Left lobe of liver (tissue), 1 donor: Measurements from ENCODE around the gene LIN52. TPM values are rescaled to one million over a fixed set of nuclear protein-coding genes. Genes with fewer than 3 reads are reported as not detected.

Experiments used
- total RNA-seq: library from RNA; stranded (reverse); gene quantifications from one replicate; pipeline ENCODE4 v1.2.1, GENCODE V29; 2021
- donor health status: DM: no; HTN: yes; CAD: no.

Gene LIN52
- total RNA-seq, 1 donor from 2014 or later: 5.6 TPM

Other genes starting within 250 kb of the LIN52 start
- gene PTGR2, start 233.1 kb upstream of the LIN52 start, total RNA-seq: 10.9 TPM
- 17.1 TPM for gene ZNF410, start 198.1 kb upstream of the LIN52 start, total RNA-seq
- gene FAM161B, start 134.9 kb upstream of the LIN52 start, total RNA-seq: 1.3 TPM
- 20.8 TPM for gene COQ6, start 134.7 kb upstream of the LIN52 start, total RNA-seq
- 173 TPM for gene ENTPD5, start 65.7 kb upstream of the LIN52 start, total RNA-seq
- gene BBOF1, start 65.6 kb upstream of the LIN52 start, total RNA-seq: 0.98 TPM
- 327 TPM for gene ALDH6A1, start 503 bp upstream of the LIN52 start, total RNA-seq
- not detected for gene VSX2, start 154.5 kb downstream of the LIN52 start, total RNA-seq
- gene ABCD4, start 218.0 kb downstream of the LIN52 start, total RNA-seq: 39.7 TPM